Cortex of kidney (tissue), 1 donor: Measurements from ENCODE around the gene COL5A1.

Source experiments
- DNase-seq: peaks from one replicate; lab custom pipeline; 2025; lab: John Stamatoyannopoulos, UW

Gene COL5A1

GRCh38 chr9:134858051-134858841 lies 216.6 kb downstream of the COL5A1 start:
- DNase-seq, result no peak

GRCh38 chr9:134860510-134860909 lies 218.9 kb downstream of the COL5A1 start:
- DNase-seq, result no peak

DNA sequence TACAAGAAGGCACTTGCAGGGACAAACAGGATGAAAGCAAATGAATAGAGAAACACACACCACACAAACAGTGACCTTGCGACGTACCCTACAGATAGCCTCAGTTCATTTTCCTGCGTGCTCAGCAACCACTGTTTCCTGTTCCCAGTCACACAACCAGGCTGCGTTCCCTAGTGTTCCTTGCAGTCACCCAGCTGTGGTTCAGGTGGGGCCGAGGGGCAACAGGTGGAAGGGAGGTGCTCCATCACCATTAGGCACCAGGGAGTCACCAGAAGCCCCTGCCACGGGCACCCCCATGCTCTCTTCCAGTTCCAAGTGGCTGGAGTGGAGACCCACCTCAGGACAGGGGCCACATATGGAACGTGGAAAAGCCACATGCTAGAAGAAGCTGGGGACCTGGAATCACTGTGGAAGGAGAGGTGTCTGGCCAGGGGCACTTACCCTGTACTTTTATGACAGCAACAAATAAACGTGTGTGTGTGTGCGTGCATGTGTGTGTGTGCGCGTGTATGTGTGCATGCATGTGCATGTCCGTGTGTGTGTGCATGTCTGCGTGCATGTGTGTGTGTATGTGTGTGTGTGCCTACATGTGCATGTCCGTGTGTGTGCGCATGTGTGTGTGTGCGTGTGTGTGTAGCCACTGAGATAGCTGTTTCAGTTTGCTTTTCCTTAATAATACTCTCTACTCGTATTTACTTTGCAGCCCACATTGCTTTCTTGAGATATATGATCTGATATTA lies 220.2 kb downstream of the COL5A1 start:
- DNase-seq, result no peak

- DNase-seq, result no peak
These were observed 221.8 kb downstream of the COL5A1 start for GRCh38 chr9:134863306-134863902.

DNA sequence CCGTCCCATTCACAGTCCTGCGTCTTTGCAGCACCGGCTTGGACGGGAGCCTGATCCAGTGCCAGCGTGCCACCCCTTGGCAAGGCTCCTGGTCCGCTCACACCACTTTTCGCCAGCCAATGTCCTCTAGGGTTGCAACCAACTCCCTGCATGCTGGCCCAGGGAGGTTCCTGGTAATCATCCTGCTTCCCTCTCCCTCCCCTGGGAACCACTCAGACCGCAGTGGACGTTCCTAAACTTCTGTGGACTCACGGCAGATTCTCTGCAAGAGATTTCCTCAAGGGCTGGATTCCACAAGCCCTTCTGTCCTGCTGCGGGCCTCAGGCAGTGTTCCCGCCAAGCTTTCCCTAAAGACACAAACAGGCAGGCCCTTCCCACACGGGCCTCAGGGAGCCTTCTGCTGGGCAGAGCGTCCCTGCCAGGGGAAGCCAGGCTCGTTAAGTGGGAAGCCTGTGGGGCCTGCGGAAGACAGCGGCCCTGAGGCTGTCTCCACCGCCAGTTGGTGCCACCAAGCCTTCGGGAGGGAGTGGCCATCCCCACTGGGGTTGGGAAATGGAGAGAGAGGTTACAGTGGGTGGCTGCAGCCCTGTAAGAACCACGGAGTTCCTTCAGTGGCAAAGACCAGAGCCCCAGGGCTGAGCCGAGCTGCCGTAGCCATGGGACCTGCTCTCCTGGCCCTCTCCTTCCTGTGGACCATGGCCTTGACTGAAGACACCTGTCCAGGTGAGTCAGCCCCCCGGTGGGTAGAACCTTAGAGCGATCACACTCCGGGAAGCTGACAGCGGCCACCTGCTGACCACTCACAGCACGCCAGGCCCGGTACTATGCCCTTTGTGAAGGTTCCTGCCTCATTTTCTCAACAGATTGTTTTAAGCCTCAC lies 222.6 kb downstream of the COL5A1 start:
- no peak for DNase-seq

- DNase-seq, result no peak
These were observed 223.2 kb downstream of the COL5A1 start for GRCh38 chr9:134864821-134865190.

DNA sequence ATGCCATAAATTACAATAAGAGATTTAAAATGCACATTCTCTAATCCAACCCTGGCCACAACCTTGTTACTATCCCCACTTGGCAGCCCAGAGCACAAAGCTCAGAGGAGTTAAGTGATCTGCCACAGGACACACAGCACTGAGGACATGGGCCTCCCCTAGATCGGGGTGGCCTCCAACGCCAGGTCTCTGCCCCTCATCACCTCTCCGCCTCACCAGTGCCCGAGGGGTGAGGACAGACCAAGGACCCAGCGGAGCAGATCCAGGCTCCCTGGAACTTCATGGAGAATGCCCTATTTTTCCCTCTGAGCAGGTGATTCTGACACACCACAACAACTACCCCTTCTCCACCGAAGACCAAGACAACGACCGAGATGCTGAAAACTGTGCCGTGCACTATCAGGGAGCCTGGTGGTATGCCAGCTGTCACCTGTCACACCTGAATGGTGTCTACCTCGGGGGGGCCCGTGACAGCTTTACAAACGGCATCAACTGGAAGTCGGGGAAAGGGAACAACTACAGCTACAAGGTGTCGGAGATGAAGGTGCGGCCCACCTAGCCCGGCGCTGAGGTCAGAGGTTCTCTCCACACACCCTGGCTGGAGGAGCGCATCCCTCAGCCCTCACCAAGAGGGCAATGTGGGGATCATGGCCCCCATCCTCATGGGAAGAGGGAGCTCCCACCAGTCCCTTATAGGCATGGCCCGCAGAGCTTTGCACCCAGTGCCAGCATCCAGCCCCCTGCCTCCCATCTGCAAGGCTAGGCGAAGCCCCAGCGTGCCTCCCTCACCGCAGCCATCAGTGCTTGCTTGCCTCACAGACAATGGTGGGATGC lies 226.5 kb downstream of the COL5A1 start:
- DNase-seq, result no peak

DNA sequence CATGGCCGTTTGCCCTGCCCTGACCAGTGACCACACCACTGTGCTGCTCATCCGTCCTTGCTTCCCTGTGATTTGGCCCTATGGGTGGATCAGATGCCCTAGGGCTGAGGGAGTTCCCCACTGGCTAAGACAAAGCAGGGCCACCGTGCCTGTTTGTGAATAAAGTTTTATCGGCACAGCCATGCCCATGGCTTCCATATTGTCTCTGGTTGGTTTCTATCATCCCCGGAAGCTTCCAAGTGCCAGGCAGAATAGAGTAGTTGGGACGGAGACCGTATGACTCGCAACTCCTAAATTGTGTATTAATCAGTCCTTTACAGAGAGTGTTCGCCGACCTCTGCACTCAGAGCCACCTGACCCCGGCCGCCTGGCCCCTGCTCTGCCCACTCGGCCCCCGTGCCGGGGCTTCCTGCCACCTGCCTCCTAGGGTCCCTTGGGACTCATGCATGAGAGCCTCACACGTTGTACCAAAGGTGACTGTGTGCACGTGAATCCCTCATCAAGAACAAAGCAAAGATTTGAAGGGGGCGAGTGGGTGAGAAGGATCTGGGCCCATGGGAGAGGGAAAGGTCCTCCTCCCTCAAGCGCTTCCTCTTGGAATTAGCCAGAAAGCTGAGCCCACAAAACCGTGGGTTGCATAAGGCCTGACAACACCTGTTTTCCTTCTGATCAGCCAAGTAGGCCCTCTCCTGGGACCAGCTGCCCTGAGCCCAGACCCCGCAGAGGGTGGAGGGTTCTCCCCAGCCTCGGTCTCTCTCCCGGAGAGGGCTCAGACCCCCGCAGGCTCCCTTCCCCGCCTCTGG lies 227.3 kb downstream of the COL5A1 start:
- no peak for DNase-seq

DNA sequence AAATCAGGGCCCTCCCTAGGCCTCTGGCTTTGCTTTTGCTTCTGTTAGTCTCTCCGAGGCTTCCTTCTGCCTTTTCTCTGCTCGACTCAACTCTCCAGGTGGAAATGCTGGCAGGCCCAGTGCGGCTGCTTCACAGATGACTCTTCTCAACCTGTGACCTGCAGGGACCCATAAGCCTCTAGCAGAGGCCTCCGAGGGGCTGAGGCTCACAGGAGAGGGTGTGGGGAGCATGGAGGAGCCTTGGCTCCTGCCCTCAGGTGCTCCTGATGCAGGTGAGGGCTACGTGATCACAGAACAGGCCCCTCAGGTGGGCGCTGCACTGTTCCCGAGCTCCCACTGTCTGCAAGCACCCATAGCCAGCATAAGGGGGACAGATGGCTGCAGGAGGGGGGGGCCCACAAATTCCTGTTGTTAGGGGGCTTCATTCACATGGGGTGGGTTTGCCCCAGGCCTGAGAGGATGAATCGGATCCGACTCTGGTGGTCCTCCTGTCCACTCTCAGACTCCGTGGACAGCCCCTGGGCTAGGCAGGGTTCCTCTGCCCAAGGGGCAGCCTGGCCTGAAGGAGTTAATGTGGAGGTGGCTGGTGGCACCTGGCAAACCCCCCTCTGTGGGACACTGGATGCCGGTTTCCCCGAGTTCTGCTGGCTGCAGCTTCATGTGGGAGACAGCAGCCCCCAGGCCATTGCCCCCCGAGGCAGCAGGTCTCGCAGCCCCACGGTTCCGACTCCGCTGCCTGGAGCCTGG lies 228.1 kb downstream of the COL5A1 start:
- DNase-seq, result no peak

- no peak for DNase-seq
These were observed 228.7 kb downstream of the COL5A1 start for GRCh38 chr9:134870301-134870694.

DNA sequence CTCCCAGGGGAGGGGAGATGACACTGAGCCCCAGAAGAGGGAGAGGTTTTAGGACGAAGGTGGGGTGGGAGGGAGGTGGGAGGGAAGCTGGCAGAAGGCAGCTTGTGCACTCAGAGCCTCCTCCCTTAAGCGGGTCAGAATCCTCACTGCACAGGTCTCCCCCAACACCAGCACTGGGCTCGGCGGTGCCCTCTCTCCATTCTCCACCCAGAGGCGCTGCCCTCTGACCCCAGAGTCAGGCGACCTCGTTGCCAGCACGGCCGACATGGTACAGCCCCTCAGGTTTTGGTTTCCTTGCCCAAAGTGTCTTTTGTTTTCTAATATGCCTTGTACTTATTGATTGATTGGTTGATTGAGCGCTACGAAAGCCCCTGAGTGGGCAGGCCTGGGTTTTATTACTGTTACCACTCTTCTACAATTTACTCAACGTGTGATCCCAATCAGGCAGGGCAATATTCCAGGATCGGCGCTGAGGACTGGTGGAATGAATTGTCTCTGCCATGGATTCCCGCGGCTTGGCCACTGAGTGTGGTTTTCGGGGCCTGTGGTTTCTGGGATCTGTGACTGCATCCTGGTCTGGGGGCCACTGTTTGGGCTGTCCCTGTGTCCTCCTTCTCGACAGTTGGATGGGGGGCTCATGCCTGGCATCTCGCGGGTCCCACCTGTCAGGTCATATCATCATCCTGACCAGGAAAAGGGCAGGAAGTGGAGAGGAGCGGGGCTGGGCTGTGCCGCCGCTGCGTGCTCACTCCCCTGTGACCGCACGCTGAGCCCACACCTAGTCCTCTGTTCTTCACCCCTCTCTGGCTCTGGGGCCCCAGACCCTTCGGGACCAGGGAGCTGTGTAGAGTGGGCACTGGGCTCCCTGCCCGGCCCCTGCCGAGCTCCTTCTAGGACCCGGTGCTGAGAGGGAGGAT lies 229.4 kb downstream of the COL5A1 start:
- no peak for DNase-seq

GRCh38 chr9:134871697-134872340 lies 230.2 kb downstream of the COL5A1 start:
- DNase-seq, result no peak

DNA sequence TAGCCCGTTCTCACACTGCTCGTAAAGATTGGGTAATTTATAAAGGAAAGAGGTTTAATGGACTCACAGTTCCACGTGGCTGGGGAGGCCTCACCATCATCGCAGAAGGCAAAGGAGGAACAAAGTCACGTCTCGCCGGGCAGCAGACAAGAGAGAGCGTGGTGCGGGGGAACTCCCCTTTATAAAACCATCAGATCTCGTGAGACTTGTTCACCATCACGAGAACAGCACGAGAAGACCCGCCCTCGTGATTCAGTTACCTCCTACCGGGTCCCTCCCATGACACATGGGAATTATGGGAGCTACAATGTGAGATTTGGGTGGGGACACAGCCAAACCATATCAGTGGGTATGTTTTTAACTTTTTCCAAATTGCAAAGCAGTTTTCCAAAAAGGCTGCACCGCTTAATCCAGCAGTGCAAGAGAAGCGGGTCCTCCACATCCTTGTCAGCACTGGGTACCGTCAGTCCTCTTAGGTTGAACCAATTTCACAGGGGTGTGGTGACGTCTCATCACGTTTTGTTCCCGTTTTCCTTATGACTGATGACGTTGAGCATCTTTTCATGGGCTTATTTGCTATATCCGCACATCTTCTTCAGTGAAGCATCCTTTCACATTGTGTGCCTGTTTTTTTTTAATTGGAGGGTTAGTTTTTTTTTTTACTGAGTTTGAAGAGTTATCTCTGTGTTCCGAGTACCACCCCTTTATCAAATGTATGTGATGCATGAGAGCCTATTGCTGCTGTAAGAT lies 231.1 kb downstream of the COL5A1 start:
- DNase-seq, result no peak

GRCh38 chr9:134875371-134875770 lies 233.8 kb downstream of the COL5A1 start:
- no peak for DNase-seq

DNA sequence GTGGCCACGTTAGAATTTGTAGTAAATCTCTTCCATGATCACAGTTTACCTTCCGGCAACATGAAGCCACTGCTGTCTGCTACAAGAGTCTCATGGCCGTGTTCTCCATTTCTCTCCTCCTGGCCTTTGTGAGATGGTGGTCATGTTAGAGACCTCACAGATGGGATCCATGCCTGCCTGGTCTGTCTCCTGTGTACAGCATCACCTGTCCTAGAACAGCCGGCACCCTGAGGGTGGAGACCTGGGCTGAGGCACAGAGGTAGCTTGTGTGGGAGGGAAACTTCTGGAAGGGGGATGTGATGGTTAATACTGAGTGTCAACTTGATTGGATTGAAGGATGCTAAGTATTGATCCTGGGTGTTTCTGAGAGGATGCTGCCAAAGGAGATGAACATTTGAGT lies 235.9 kb downstream of the COL5A1 start:
- DNase-seq, result no peak

- no peak for DNase-seq
These were observed 238.3 kb downstream of the COL5A1 start for GRCh38 chr9:134879664-134880483.
